Caco-2 (cell line): ENCODE measurements around the gene LMAN2L. TPM values are rescaled to one million over a fixed set of nuclear protein-coding genes. Genes with fewer than 3 reads are reported as not detected.

Experiments
- BruUV-seq: library from RNA; stranded (reverse); fragments of 400-500 nt; replicated peaks from 2 replicates; lab custom pipeline; 2021; lab: Mats Ljungman, UMichigan
- CTCF ChIA-PET: fragments of 300-600 bp; sonication (Branson Sonifier 250); formaldehyde crosslinking; loops from one replicate; lab custom pipeline; 2022; ENCODE audit warnings: antibody characterized with exemption; lab: Charles Lee
- POLR2A ChIA-PET: fragments of 300-600 bp; sonication (Branson Sonifier 250); formaldehyde crosslinking; loops from one replicate; lab custom pipeline; 2022; ENCODE audit warnings: antibody characterized with exemption; lab: Charles Lee
- DNase-seq, 2 experiments: peaks; one replicate each; pipeline versions ENCODE4 v3.0.0 to v3.0.0-alpha.2; 2020 to 2022
- H3K27me3 ChIP-seq: replicated peaks from 2 replicates; pipeline ENCODE4 v1.6.0; 2011; ENCODE audit warnings: low read length; ENCODE audit not compliant: control insufficient read depth, insufficient read depth
- H3K36me3 ChIP-seq: 2 replicates; pipeline ENCODE4 v1.5.1; 2011; ENCODE audit warnings: low read length; ENCODE audit not compliant: control insufficient read depth, insufficient read depth
- H3K4me1 ChIP-seq: fragments of 250-450 bp; sonication (Bioruptor Pico); 2 replicates; pipeline ENCODE4 v1.5.1; 2020; ENCODE audit warnings: mild to moderate bottlenecking
- H3K4me3 ChIP-seq: 2 replicates; pipeline ENCODE4 v1.5.1; 2011; ENCODE audit warnings: low read depth, mild to moderate bottlenecking, control low read depth, low read length
- H3K9me3 ChIP-seq: fragments of 250-450 bp; sonication (Bioruptor Pico); 2 replicates; pipeline ENCODE4 v1.5.1; 2020; ENCODE audit warnings: mild to moderate bottlenecking, moderate library complexity
- H3K27ac Mint-ChIP-seq: one replicate; pipeline ENCODE4 v1.8.0; 2022; ENCODE audit warnings: mixed read lengths; ENCODE audit not compliant: unreplicated experiment
- H3K27me3 Mint-ChIP-seq: one replicate; pipeline ENCODE4 v1.8.0; 2022; ENCODE audit warnings: mixed read lengths; ENCODE audit not compliant: insufficient read depth, unreplicated experiment
- H3K36me3 Mint-ChIP-seq: one replicate; pipeline ENCODE4 v1.8.0; 2022; ENCODE audit warnings: mild to moderate bottlenecking, mixed read lengths; ENCODE audit not compliant: insufficient read depth, unreplicated experiment
- H3K4me1 Mint-ChIP-seq: one replicate; pipeline ENCODE4 v1.8.0; 2022; ENCODE audit warnings: low read depth, mixed read lengths; ENCODE audit not compliant: unreplicated experiment
- H3K4me3 Mint-ChIP-seq: one replicate; pipeline ENCODE4 v1.8.0; 2022; ENCODE audit warnings: mild to moderate bottlenecking, moderate library complexity, mixed read lengths; ENCODE audit not compliant: unreplicated experiment
- H3K9me3 Mint-ChIP-seq: one replicate; pipeline ENCODE4 v1.8.0; 2022; ENCODE audit warnings: mixed read lengths; ENCODE audit not compliant: unreplicated experiment
- CTCF ChIP-seq, 2 experiments: fragments of 200-600 bp in 1 of 2; IDR thresholded peaks; 1 replicate in 1 of 2; 2 replicates in 1 of 2; pipeline versions ENCODE4 v1.5.1 to v1.8.0; 2011 to 2022; ENCODE audit warnings: antibody characterized with exemption in 1 of 2, control low read depth in 1 of 2, inconsistent platforms in 1 of 2, low read depth in 1 of 2, low read length in 1 of 2, mild to moderate bottlenecking in 1 of 2, moderate library complexity in 1 of 2; ENCODE audit not compliant: insufficient read depth in 1 of 2, severe bottlenecking in 1 of 2, unreplicated experiment in 1 of 2
- intact Hi-C: fragments of 100-400 bp; cut with micrococcal nuclease; formaldehyde crosslinking; loops from one replicate; pipeline ENCODE4 v1.10.0; 2022; ENCODE audit not compliant: unreplicated experiment
- total RNA-seq: library from RNA; stranded (reverse); gene quantifications from 2 replicates; pipeline ENCODE4 v1.2.3, GENCODE V29; 2022

LMAN2L gene
- total RNA-seq, 1 experiment from 2014 or later: 27.4 TPM

- no peaks in the 10 kb centered on the region for H3K9me3 ChIP-seq
- intact Hi-C loops: no loop called here
- peaks cover 15% of the 10 kb centered on the region for H3K4me1 Mint-ChIP-seq
- H3K4me3 ChIP-seq: no peak overlapping the region
- H3K9me3 Mint-ChIP-seq: no peaks in the 10 kb centered on the region
- peaks cover 20% of the 10 kb centered on the region for H3K4me1 ChIP-seq
- no TSS peak for BruUV-seq
- H3K27me3 ChIP-seq: no peaks in the 10 kb centered on the region
- H3K4me3 Mint-ChIP-seq: no peak overlapping the region
- no peaks in the 10 kb centered on the region for H3K27me3 Mint-ChIP-seq
- no peaks in the 10 kb centered on the region for H3K36me3 ChIP-seq
- ChIA-PET CTCF (no interaction called here), POLR2A (interaction anchor here (0.6 kb wide), 1 partner anchor 47 kb away, joined by 7 read pairs; no protein-coding TSS in a partner anchor)
- no peak for DNase-seq
- TF ChIP-seq CTCF (IDR thresholded peaks at IDR 0.05; ENCODE audit: insufficient read depth in 1 of 2, low read depth in 1 of 2, low read length in 1 of 2, severe bottlenecking in 1 of 2, unreplicated experiment in 1 of 2): no peak
- no peaks in the 10 kb centered on the region for H3K36me3 Mint-ChIP-seq
- no peak overlapping the region for H3K27ac Mint-ChIP-seq
Observed at GRCh38 chr2:96680561-96681141, 59.2 kb downstream of the LMAN2L start.

GRCh38 chr2:96679848-96680247 is 60.0 kb downstream of the LMAN2L start:
- no peaks in the 10 kb centered on the region for H3K36me3 ChIP-seq
- BruUV-seq: no TSS peak
- no peaks in the 10 kb centered on the region for H3K27me3 Mint-ChIP-seq

GRCh38 chr2:96669539-96670215 is 70.2 kb downstream of the LMAN2L start:
- no peaks in the 10 kb centered on the region for H3K36me3 Mint-ChIP-seq
- H3K27ac Mint-ChIP-seq: no peak overlapping the region
- Histone ChIP-seq H3K27me3 (no peaks in the 10 kb centered on the region), H3K36me3 (no peaks in the 10 kb centered on the region), H3K4me1 (no peaks in the 10 kb centered on the region), H3K9me3 (no peaks in the 10 kb centered on the region), H3K4me3 (no peak overlapping the region)
- ChIA-PET POLR2A (no interaction called here), CTCF (no interaction called here)
- no peaks in the 10 kb centered on the region for H3K9me3 Mint-ChIP-seq
- DNase-seq: no peak
- no peak overlapping the region for H3K4me3 Mint-ChIP-seq
- intact Hi-C loops: no loop called here
- no peak for TF ChIP-seq CTCF (IDR thresholded peaks at IDR 0.05; ENCODE audit: insufficient read depth in 1 of 2, low read depth in 1 of 2, low read length in 1 of 2, severe bottlenecking in 1 of 2, unreplicated experiment in 1 of 2)
- peaks cover 7% of the 10 kb centered on the region for H3K27me3 Mint-ChIP-seq
- no TSS peak for BruUV-seq
- H3K4me1 Mint-ChIP-seq: peaks cover 13% of the 10 kb centered on the region

More at GRCh38 chr2:96679848-96680247, 60.0 kb downstream of the LMAN2L start:
- H3K27me3 ChIP-seq: no peaks in the 10 kb centered on the region
- no peaks in the 10 kb centered on the region for H3K9me3 ChIP-seq
- H3K36me3 Mint-ChIP-seq: no peaks in the 10 kb centered on the region
- ChIA-PET POLR2A (interaction anchor here (0.6 kb wide), 1 partner anchor 46 kb away, joined by 7 read pairs; no protein-coding TSS in a partner anchor), CTCF (no interaction called here)
- no peak overlapping the region for H3K4me3 Mint-ChIP-seq
- intact Hi-C loops: no loop called here
- H3K27ac Mint-ChIP-seq: no peak overlapping the region
- no peak overlapping the region for H3K4me3 ChIP-seq
- peaks cover 20% of the 10 kb centered on the region for H3K4me1 ChIP-seq
- no peak for DNase-seq
- no peak for TF ChIP-seq CTCF (IDR thresholded peaks at IDR 0.05; ENCODE audit: insufficient read depth in 1 of 2, low read depth in 1 of 2, low read length in 1 of 2, severe bottlenecking in 1 of 2, unreplicated experiment in 1 of 2)
- peaks cover 15% of the 10 kb centered on the region for H3K4me1 Mint-ChIP-seq
- H3K9me3 Mint-ChIP-seq: no peaks in the 10 kb centered on the region
